Keratinocyte (primary cell): ENCODE results near the gene MPI.

ENCODE experiments used
- EZH2 ChIP-seq: IDR thresholded peaks from one replicate; pipeline ENCODE4 v1.6.1; 2012; ENCODE audit warnings: inconsistent platforms, mild to moderate bottlenecking, low read length, moderate library complexity
- TF ChIP-seq, protein P1 (sequence below), 3 experiments: IDR thresholded peaks in 1 of 3; conservative IDR thresholded peaks in 1 of 3; optimal IDR thresholded peaks in 1 of 3; 2 replicates in 2 of 3; 3 replicates in 1 of 3; pipeline versions ENCODE3 to v1.5.1; 2011; ENCODE audit warnings: low read length in 3 of 3, mild to moderate bottlenecking in 3 of 3, moderate library complexity in 2 of 3, control low read depth in 1 of 3, inconsistent platforms in 1 of 3; ENCODE audit not compliant: insufficient read depth in 2 of 3; ENCODE audit errors: extremely low read depth in 1 of 3

DNA sequence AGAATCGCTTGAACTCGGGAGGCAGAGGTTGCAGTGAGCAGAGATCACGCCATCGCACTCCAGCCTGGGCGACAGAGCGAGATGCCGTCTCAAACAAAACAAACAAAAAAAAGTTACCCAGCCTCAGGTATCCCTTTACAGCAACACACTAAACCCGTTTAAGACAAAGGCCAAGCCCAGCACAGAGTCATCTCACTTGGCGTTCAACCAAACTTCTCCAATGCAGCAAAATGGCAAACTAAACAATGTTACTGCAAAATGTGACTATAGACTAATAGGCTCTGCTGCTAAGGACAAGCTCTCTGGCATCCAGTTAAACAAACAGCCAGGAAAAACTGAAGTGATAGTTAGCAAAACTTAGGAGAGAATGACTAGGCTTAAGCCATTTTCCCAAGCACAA, 23.2 kb downstream of the MPI start:
- TF ChIP-seq, protein P1, sequence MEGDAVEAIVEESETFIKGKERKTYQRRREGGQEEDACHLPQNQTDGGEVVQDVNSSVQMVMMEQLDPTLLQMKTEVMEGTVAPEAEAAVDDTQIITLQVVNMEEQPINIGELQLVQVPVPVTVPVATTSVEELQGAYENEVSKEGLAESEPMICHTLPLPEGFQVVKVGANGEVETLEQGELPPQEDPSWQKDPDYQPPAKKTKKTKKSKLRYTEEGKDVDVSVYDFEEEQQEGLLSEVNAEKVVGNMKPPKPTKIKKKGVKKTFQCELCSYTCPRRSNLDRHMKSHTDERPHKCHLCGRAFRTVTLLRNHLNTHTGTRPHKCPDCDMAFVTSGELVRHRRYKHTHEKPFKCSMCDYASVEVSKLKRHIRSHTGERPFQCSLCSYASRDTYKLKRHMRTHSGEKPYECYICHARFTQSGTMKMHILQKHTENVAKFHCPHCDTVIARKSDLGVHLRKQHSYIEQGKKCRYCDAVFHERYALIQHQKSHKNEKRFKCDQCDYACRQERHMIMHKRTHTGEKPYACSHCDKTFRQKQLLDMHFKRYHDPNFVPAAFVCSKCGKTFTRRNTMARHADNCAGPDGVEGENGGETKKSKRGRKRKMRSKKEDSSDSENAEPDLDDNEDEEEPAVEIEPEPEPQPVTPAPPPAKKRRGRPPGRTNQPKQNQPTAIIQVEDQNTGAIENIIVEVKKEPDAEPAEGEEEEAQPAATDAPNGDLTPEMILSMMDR (optimal IDR thresholded peaks at IDR 0.05 in 1 of 3, IDR thresholded peaks at IDR 0.05 in 1 of 3, conservative IDR thresholded peaks at IDR 0.05 in 1 of 3; ENCODE audit: extremely low read depth in 1 of 3, insufficient read depth in 2 of 3, low read length in 3 of 3): no peak
- TF ChIP-seq EZH2: no peak
